Fibroblast of the aortic adventitia (primary cell): ENCODE measurements around the gene TMEM123. TPM values are rescaled to one million over a fixed set of nuclear protein-coding genes. Genes with fewer than 3 reads are reported as not detected.

Experiments used
- DNase-seq: peaks from one replicate; pipeline ENCODE4 v3.0.0-alpha.2; 2010; ENCODE audit warnings: low read depth
- H3K4me3 ChIP-seq: 2 replicates; pipeline ENCODE4 v1.5.1; 2011; ENCODE audit warnings: low read depth, mild to moderate bottlenecking, control low read depth, low read length, moderate library complexity
- CTCF ChIP-seq: IDR thresholded peaks from 2 replicates; pipeline ENCODE4 v1.5.1; 2011; ENCODE audit warnings: mild to moderate bottlenecking, low read length, control low read depth, inconsistent platforms; ENCODE audit not compliant: insufficient read depth
- total RNA-seq: library from RNA; depleted of rRNA; stranded (reverse); fragments of >200 nt; gene quantifications from 2 replicates; pipeline ENCODE4 v1.2.3, GENCODE V29; 2012; ENCODE audit warnings: low replicate concordance

Gene TMEM123
- total RNA-seq, 1 donor = 86.3 TPM

GRCh38 chr11:102494216-102494615 is 41.7 kb upstream of the TMEM123 start:
- no peak for TF ChIP-seq CTCF
- DNase-seq = peak; percentile 91
- no peak overlapping the region for H3K4me3 ChIP-seq

- TF ChIP-seq CTCF = no peak
- no peak overlapping the region for H3K4me3 ChIP-seq
- no peak for DNase-seq
Measured at GRCh38 chr11:102493524-102493923, 41.0 kb upstream of the TMEM123 start.

GRCh38 chr11:102491969-102492368 is 39.4 kb upstream of the TMEM123 start:
- TF ChIP-seq CTCF = no peak
- no peak overlapping the region for H3K4me3 ChIP-seq
- no peak for DNase-seq

GRCh38 chr11:102489186-102490145 is 36.9 kb upstream of the TMEM123 start:
- no peak for DNase-seq
- no peak overlapping the region for H3K4me3 ChIP-seq
- no peak for TF ChIP-seq CTCF

- no peak overlapping the region for H3K4me3 ChIP-seq
- TF ChIP-seq CTCF = no peak
- no peak for DNase-seq
Measured at GRCh38 chr11:102488208-102488607, 35.6 kb upstream of the TMEM123 start.

- peak; percentile 15 for DNase-seq
- TF ChIP-seq CTCF = no peak
- no peak overlapping the region for H3K4me3 ChIP-seq
Measured at GRCh38 chr11:102487214-102487613, 34.6 kb upstream of the TMEM123 start.

GRCh38 chr11:102486584-102486983 is 34.0 kb upstream of the TMEM123 start:
- DNase-seq = no peak
- TF ChIP-seq CTCF = no peak
- no peak overlapping the region for H3K4me3 ChIP-seq
